Sigmoid colon (tissue), 7 donors: ENCODE data around the gene NLRP5. TPM values are rescaled to one million over a fixed set of nuclear protein-coding genes. Genes with fewer than 3 reads are reported as not detected.
A peak's percentile ranks its signal among the peaks of the same experiment; 100 is the strongest.

Experiments used
- DNase-seq: peaks from one replicate; pipeline ENCODE4 v3.0.0-alpha.2; 2019
- H3K27ac ChIP-seq, 4 donors: fragments of 200-600 bp; sonication (generic); one replicate each; pipeline ENCODE4 v1.5.1; 2016 to 2019; ENCODE audit warnings: mild to moderate bottlenecking in 1 of 4
- H3K27me3 ChIP-seq, 3 donors: fragments of 200-600 bp; sonication (generic); one replicate each; pipeline ENCODE4 v1.5.1; 2019; ENCODE audit warnings: mild to moderate bottlenecking in 1 of 3
- H3K36me3 ChIP-seq, 4 donors: fragments of 200-600 bp; sonication (generic); one replicate each; pipeline ENCODE4 v1.5.1; 2016 to 2019
- H3K4me1 ChIP-seq, 4 donors: fragments of 200-600 bp; sonication (generic); one replicate each; pipeline ENCODE4 v1.5.1; 2017 to 2019
- H3K4me3 ChIP-seq, 4 donors: fragments of 200-600 bp; sonication (generic); one replicate each; pipeline ENCODE4 v1.5.1; 2017 to 2019; ENCODE audit warnings: mild to moderate bottlenecking in 2 of 4, moderate library complexity in 1 of 4
- H3K9me3 ChIP-seq, 4 donors: fragments of 200-600 bp in 3 of 4; sonication (generic) in 3 of 4; one replicate each; pipeline versions ENCODE4 v1.5.1 to v1.6.1; 2013 to 2019
- CTCF ChIP-seq, 4 experiments: fragments of 450-650 bp in 3 of 4; fragments of 200-600 bp in 1 of 4; IDR thresholded peaks; one replicate each; pipeline ENCODE4 v1.5.1; 2016 to 2019; ENCODE audit warnings: antibody characterized with exemption in 4 of 4, mild to moderate bottlenecking in 3 of 4, moderate library complexity in 2 of 4
- EP300 ChIP-seq, 4 donors: sonication (generic); formaldehyde crosslinking; IDR thresholded peaks; one replicate each; pipeline ENCODE4 v1.6.1; 2017; ENCODE audit warnings: antibody characterized with exemption in 4 of 4
- POLR2A ChIP-seq, 2 donors: fragments of 450-650 bp; IDR thresholded peaks; one replicate each; pipeline ENCODE4 v1.6.1; 2016; ENCODE audit warnings: antibody characterized with exemption in 2 of 2, mild to moderate bottlenecking in 2 of 2, moderate library complexity in 2 of 2
- POLR2AphosphoS5 ChIP-seq, 4 donors: sonication (generic); formaldehyde crosslinking; IDR thresholded peaks; one replicate each; pipeline ENCODE4 v1.6.1; 2017; ENCODE audit warnings: antibody characterized with exemption in 4 of 4
- WGBS, 2 donors: extraction: QIAGEN DNeasy Blood & Tissue Kit; methylation state at CpG; one replicate each; pipeline ENCODE4 v1.1.7; 2013; 5-methylcytosine and 5-hydroxymethylcytosine counted together
- intact Hi-C: fragments of 100-400 bp; cut with DNase I; formaldehyde crosslinking; loops from one replicate; pipeline ENCODE4 v1.15.1; 2023
- polyA plus RNA-seq, 3 donors: library from polyadenylated mRNA; stranded (reverse); fragments of 200-250 nt; gene quantifications; one replicate each; pipeline ENCODE4 v1.2.3, GENCODE V29; 2013
- total RNA-seq, 4 donors: library from RNA; depleted of rRNA; stranded (reverse); fragments of >200 nt; gene quantifications; one replicate each; pipeline ENCODE4 v1.1.0, GENCODE V29; 2016
- donor health status: healthy with polysubstance abuse.
- donor health status: Bipolar disorder and iron deficiency.
- donor health status: healthy.

Gene NLRP5
- total and polyA plus RNA-seq, 7 donors = not detected

GRCh38 chr19:56066152-56067023, 79.8 kb downstream of the NLRP5 start:
- intact Hi-C loops = no loop called here
- H3K36me3 ChIP-seq = no peaks in the 10 kb centered on the region
- 4 to 6% methylated on average over 39 of the region's 39 CpGs for WGBS, 2 donors
- TF ChIP-seq EP300 (IDR thresholded peaks at IDR 0.05) (no peak), CTCF (IDR thresholded peaks at IDR 0.05) (peak; percentile 35 to 87 (median 68))
- H3K9me3 ChIP-seq = no peaks in the 10 kb centered on the region
- no peak overlapping the region for H3K27ac ChIP-seq
- peak overlapping the region in 1 of 4 donors; percentile 12 for H3K4me3 ChIP-seq
- peaks cover 0 to 18% (median 10%) of the 10 kb centered on the region in 3 donors for H3K27me3 ChIP-seq
- peak; percentile 73 for DNase-seq
- H3K4me1 ChIP-seq = peaks cover 0 to 8% (median 7%) of the 10 kb centered on the region in 4 donors

GRCh38 chr19:56069642-56070041, 83.1 kb downstream of the NLRP5 start:
- peaks cover 0 to 18% (median 10%) of the 10 kb centered on the region in 3 donors for H3K27me3 ChIP-seq
- H3K4me3 ChIP-seq = no peak overlapping the region
- TF ChIP-seq POLR2AphosphoS5 (IDR thresholded peaks at IDR 0.05) = no peak
- no peak for TF ChIP-seq POLR2A (IDR thresholded peaks at IDR 0.05)
- TF ChIP-seq CTCF (IDR thresholded peaks at IDR 0.05) = no peak
- TF ChIP-seq EP300 (IDR thresholded peaks at IDR 0.05) = no peak
- H3K27ac ChIP-seq = no peak overlapping the region
- H3K4me1 ChIP-seq = peaks cover 0 to 8% (median 7%) of the 10 kb centered on the region in 4 donors
- intact Hi-C loops = loop anchor here (10.0 kb wide), 1 partner anchor 245 kb away; the partner anchor contains the start of gene ZSCAN5A
- H3K9me3 ChIP-seq = no peaks in the 10 kb centered on the region
- H3K36me3 ChIP-seq = no peaks in the 10 kb centered on the region
- no peak for DNase-seq
- 41 to 47% methylated on average over 3 of the region's 3 CpGs for WGBS, 2 donors

- TF ChIP-seq CTCF (IDR thresholded peaks at IDR 0.05) (no peak), EP300 (IDR thresholded peaks at IDR 0.05) (no peak), POLR2AphosphoS5 (IDR thresholded peaks at IDR 0.05) (no peak), POLR2A (IDR thresholded peaks at IDR 0.05) (no peak)
Observed at GRCh38 chr19:56071151-56071550, 84.6 kb downstream of the NLRP5 start.

GRCh38 chr19:56076498-56076897, 89.9 kb downstream of the NLRP5 start:
- Histone ChIP-seq H3K36me3 (no peaks in the 10 kb centered on the region), H3K9me3 (no peaks in the 10 kb centered on the region), H3K27ac (no peak overlapping the region), H3K4me3 (no peak overlapping the region), H3K4me1 (peaks cover 0 to 10% (median 10%) of the 10 kb centered on the region in 4 donors), H3K27me3 (peaks cover 0 to 13% (median 0%) of the 10 kb centered on the region in 3 donors)
- intact Hi-C loops = loop anchor here (1.0 to 10.0 kb wide), 4 partner anchors 96 to 274 kb away; partner anchors contain the start of gene ZSCAN5A
- DNase-seq = no peak
- WGBS, 2 donors = 6 to 22% methylated on average over 5 of the region's 5 CpGs
- TF ChIP-seq CTCF (IDR thresholded peaks at IDR 0.05) = peak; percentile 68 to 86 (median 77)
- TF ChIP-seq POLR2AphosphoS5 (IDR thresholded peaks at IDR 0.05) = no peak
- TF ChIP-seq POLR2A (IDR thresholded peaks at IDR 0.05) = no peak

More at GRCh38 chr19:56071151-56071550, 84.6 kb downstream of the NLRP5 start:
- 60 to 75% methylated on average over 4 of the region's 4 CpGs for WGBS, 2 donors
- Histone ChIP-seq H3K27ac (no peak overlapping the region), H3K27me3 (peaks cover 0 to 12% (median 6%) of the 10 kb centered on the region in 3 donors), H3K4me3 (no peak overlapping the region), H3K36me3 (no peaks in the 10 kb centered on the region), H3K9me3 (no peaks in the 10 kb centered on the region), H3K4me1 (peaks cover 0 to 7% (median 6%) of the 10 kb centered on the region in 4 donors)
- intact Hi-C loops = loop anchor here (10.0 kb wide), 1 partner anchor 244 kb away; the partner anchor contains the start of gene ZSCAN5A
- no peak for DNase-seq
